H1 (cell line): ENCODE measurements around the gene APH1A. TPM values are rescaled to one million over a fixed set of nuclear protein-coding genes. Genes with fewer than 3 reads are reported as not detected.

ENCODE experiments used
- CTCF ChIP-seq, 3 experiments: IDR thresholded peaks; 1 replicate in 2 of 3; 2 replicates in 1 of 3; pipeline versions ENCODE4 v1.5.1 to v1.6.1; 2011; ENCODE audit warnings: low read length in 3 of 3, mild to moderate bottlenecking in 3 of 3, inconsistent platforms in 2 of 3, low read depth in 1 of 3, moderate library complexity in 1 of 3; ENCODE audit not compliant: insufficient read depth in 1 of 3; ENCODE audit errors: control extremely low read depth in 1 of 3
- SP1 ChIP-seq: IDR thresholded peaks from 2 replicates; pipeline ENCODE4 v1.6.1; 2011; ENCODE audit warnings: low read depth, low read length
- YY1 ChIP-seq: IDR thresholded peaks from 2 replicates; pipeline ENCODE4 v1.6.1; 2011; ENCODE audit warnings: low read depth, mild to moderate bottlenecking, low read length
- polyA plus RNA-seq, 7 experiments: library from polyadenylated mRNA; depleted of rRNA in 3 of 7; stranded (reverse) in 5 of 7; unstranded in 2 of 7; fragments of >200 nt in 5 of 7; fragments of 200-250 nt in 2 of 7; gene quantifications; 1 replicate in 5 of 7; 2 replicates in 1 of 7; 4 replicates in 1 of 7; pipeline versions ENCODE4 v1.2.1 to v1.2.3, GENCODE V29; 2011 to 2013; ENCODE audit warnings: missing spikeins in 2 of 7, mixed read lengths in 2 of 7
- total RNA-seq: library from RNA; stranded (reverse); fragmentation: NEBNext Ultra II Directional; extraction: Animal tissue kit (Norgen Biotek cat#: 25700); gene quantifications from 2 replicates; pipeline ENCODE4 v1.2.1, GENCODE V29; 2021

The APH1A gene
- total and polyA plus RNA-seq, 2 of the 8 experiments (the other 6 are each of a cell fraction or from before 2014, with no cell fraction given) = 111 to 183 TPM

GRCh38 chr1:150243003-150243402 lies 25.8 kb downstream of the APH1A start (continued):
- TF ChIP-seq CTCF (IDR thresholded peaks at IDR 0.05; ENCODE audit: control extremely low read depth in 1 of 3, insufficient read depth in 1 of 3, low read depth in 1 of 3, low read length in 3 of 3) = no peak
- no peak for TF ChIP-seq SP1
- no peak for TF ChIP-seq YY1
